H9 (cell line): ENCODE data around the gene XCL2. TPM values are rescaled to one million over a fixed set of nuclear protein-coding genes. Genes with fewer than 3 reads are reported as not detected.

Experiments used
- DNase-seq: peaks from one replicate; pipeline ENCODE4 v3.0.0-alpha.2; 2017
- H2AFZ ChIP-seq: one replicate; pipeline ENCODE4 v1.6.1; 2013; ENCODE audit warnings: mild to moderate bottlenecking, low read length, control low read depth, moderate library complexity
- H2AK5ac ChIP-seq: 2 replicates; pipeline ENCODE4 v1.6.1; 2013; ENCODE audit warnings: low read length, control low read depth, mixed read lengths; ENCODE audit not compliant: insufficient read length
- H2BK120ac ChIP-seq: one replicate; pipeline ENCODE4 v1.6.1; 2013; ENCODE audit warnings: low read depth, mild to moderate bottlenecking, low read length, control low read depth, inconsistent platforms; ENCODE audit not compliant: poor library complexity, severe bottlenecking
- H2BK12ac ChIP-seq: 2 replicates; pipeline ENCODE4 v1.6.1; 2013; ENCODE audit warnings: low read length, control low read depth, mixed read lengths, low read depth; ENCODE audit not compliant: insufficient read length
- H2BK15ac ChIP-seq: 2 replicates; pipeline ENCODE4 v1.6.1; 2013; ENCODE audit warnings: low read depth, low read length, control low read depth
- H2BK20ac ChIP-seq: one replicate; pipeline ENCODE4 v1.6.1; 2013; ENCODE audit warnings: low read depth, mild to moderate bottlenecking, low read length, control low read depth, inconsistent platforms; ENCODE audit not compliant: poor library complexity, severe bottlenecking
- H2BK5ac ChIP-seq: 2 replicates; pipeline ENCODE4 v1.6.1; 2013; ENCODE audit warnings: low read length, control low read depth, mixed read lengths; ENCODE audit not compliant: insufficient read length
- H3K14ac ChIP-seq: 2 replicates; pipeline ENCODE4 v1.6.1; 2013; ENCODE audit warnings: low read length, control low read depth; ENCODE audit not compliant: insufficient read depth
- H3K18ac ChIP-seq: 2 replicates; pipeline ENCODE4 v1.6.1; 2013; ENCODE audit warnings: low read depth, mild to moderate bottlenecking, mixed read lengths, low read length, control low read depth; ENCODE audit not compliant: insufficient read length
- H3K23ac ChIP-seq: 2 replicates; pipeline ENCODE4 v1.6.1; 2013; ENCODE audit warnings: low read length, control low read depth, mixed read lengths, low read depth; ENCODE audit not compliant: insufficient read length
- H3K23me2 ChIP-seq: 2 replicates; pipeline ENCODE4 v1.6.1; 2013; ENCODE audit warnings: low read depth, mild to moderate bottlenecking, mixed read lengths, low read length, control low read depth; ENCODE audit not compliant: insufficient read length, poor library complexity, severe bottlenecking
- H3K27ac ChIP-seq: 2 replicates; pipeline ENCODE4 v1.5.1; 2013; ENCODE audit warnings: low read length, control low read depth, mixed read lengths, low read depth; ENCODE audit not compliant: insufficient read length
- H3K27me3 ChIP-seq: 2 replicates; pipeline ENCODE4 v1.6.1; 2013; ENCODE audit warnings: low read length, control low read depth, inconsistent platforms; ENCODE audit not compliant: insufficient read depth
- H3K4ac ChIP-seq: 2 replicates; pipeline ENCODE4 v1.6.1; 2013; ENCODE audit warnings: low read depth, mild to moderate bottlenecking, control low read depth, inconsistent platforms, low read length, moderate library complexity
- H3K4me1 ChIP-seq: 2 replicates; pipeline ENCODE4 v1.6.1; 2013; ENCODE audit warnings: low read length, control low read depth, inconsistent platforms; ENCODE audit not compliant: insufficient read depth
- H3K4me2 ChIP-seq: 2 replicates; pipeline ENCODE4 v1.6.1; 2013; ENCODE audit warnings: low read length, control low read depth, mixed read lengths; ENCODE audit not compliant: insufficient read length, insufficient read depth
- H3K56ac ChIP-seq: 2 replicates; pipeline ENCODE4 v1.6.1; 2013; ENCODE audit warnings: low read depth, mild to moderate bottlenecking, mixed read lengths, low read length, control low read depth; ENCODE audit not compliant: insufficient read length
- H3K79me1 ChIP-seq: 2 replicates; pipeline ENCODE4 v1.6.1; 2013; ENCODE audit warnings: low read depth, mild to moderate bottlenecking, moderate library complexity, low read length, control low read depth, inconsistent platforms; ENCODE audit not compliant: insufficient read depth, poor library complexity, severe bottlenecking
- H3K79me2 ChIP-seq: 2 replicates; pipeline ENCODE4 v1.6.1; 2013; ENCODE audit warnings: low read length, control low read depth, inconsistent platforms; ENCODE audit not compliant: insufficient read depth
- H3K9ac ChIP-seq: 2 replicates; pipeline ENCODE4 v1.6.1; 2013; ENCODE audit warnings: low read length, control low read depth, mixed read lengths; ENCODE audit not compliant: insufficient read length; ENCODE audit errors: extremely low read depth
- H3K9me3 ChIP-seq: one replicate; pipeline ENCODE4 v1.6.1; 2013; ENCODE audit warnings: low read depth, low read length, inconsistent platforms; ENCODE audit not compliant: control insufficient read depth
- H3T11ph ChIP-seq: one replicate; pipeline ENCODE4 v1.6.1; 2013; ENCODE audit warnings: mild to moderate bottlenecking, low read length, control low read depth, inconsistent platforms
- H4K20me1 ChIP-seq: one replicate; pipeline ENCODE4 v1.6.1; 2013; ENCODE audit not compliant: control insufficient read depth, insufficient read length, insufficient read depth
- H4K5ac ChIP-seq: 2 replicates; pipeline ENCODE4 v1.6.1; 2013; ENCODE audit warnings: low read depth, mild to moderate bottlenecking, mixed read lengths, low read length, control low read depth; ENCODE audit not compliant: insufficient read length
- H4K8ac ChIP-seq: replicated peaks from 2 replicates; pipeline ENCODE4 v1.6.1; 2013; ENCODE audit warnings: low read length, control low read depth, mixed read lengths, low read depth; ENCODE audit not compliant: insufficient read length
- H4K91ac ChIP-seq: 2 replicates; pipeline ENCODE4 v1.6.1; 2013; ENCODE audit warnings: low read depth, mild to moderate bottlenecking, moderate library complexity, mixed read lengths, low read length, control low read depth; ENCODE audit not compliant: insufficient read length
- H3K27ac Mint-ChIP-seq, 3 experiments: 2 replicates in 2 of 3; 3 replicates in 1 of 3; pipeline ENCODE4 v1.8.0; 2020 to 2021; ENCODE audit warnings: mixed read lengths in 3 of 3, mild to moderate bottlenecking in 1 of 3, moderate library complexity in 1 of 3
- H3K27me3 Mint-ChIP-seq: 2 replicates; pipeline ENCODE4 v1.8.0; 2021; ENCODE audit warnings: low read depth, mild to moderate bottlenecking, moderate library complexity, mixed read lengths
- H3K36me3 Mint-ChIP-seq, 3 experiments: 2 replicates in 2 of 3; 3 replicates in 1 of 3; pipeline ENCODE4 v1.8.0; 2020 to 2021; ENCODE audit warnings: low read depth in 3 of 3, mixed read lengths in 3 of 3; ENCODE audit not compliant: insufficient read depth in 1 of 3
- H3K4me1 Mint-ChIP-seq, 2 experiments: 2 replicates each; pipeline ENCODE4 v1.8.0; 2020; ENCODE audit warnings: mixed read lengths in 2 of 2
- H3K4me3 Mint-ChIP-seq, 2 experiments: 2 replicates in 1 of 2; 3 replicates in 1 of 2; pipeline ENCODE4 v1.8.0; 2020 to 2021; ENCODE audit warnings: mild to moderate bottlenecking in 2 of 2, mixed read lengths in 2 of 2, moderate library complexity in 1 of 2
- H3K9me3 Mint-ChIP-seq, 2 experiments: 2 replicates in 1 of 2; 3 replicates in 1 of 2; pipeline ENCODE4 v1.8.0; 2020; ENCODE audit warnings: mild to moderate bottlenecking in 2 of 2, mixed read lengths in 2 of 2, moderate library complexity in 1 of 2
- CTCF ChIP-seq: fragments of 200-600 bp; sonication (generic); conservative IDR thresholded peaks from 3 replicates; pipeline ENCODE4 v1.8.0; 2021; ENCODE audit warnings: antibody characterized with exemption, mild to moderate bottlenecking
- WGBS: extraction: QIAGEN DNeasy Blood & Tissue Kit; methylation state at CpG from one replicate; pipeline ENCODE4 v1.1.7; 2013; ENCODE audit warnings: missing lambda C conversion rate, low lambda C conversion rate, mixed read lengths; ENCODE audit not compliant: insufficient read length; ENCODE audit errors: extremely low coverage; 5-methylcytosine and 5-hydroxymethylcytosine counted together
- total RNA-seq: library from RNA; stranded (reverse); gene quantifications from 2 replicates; pipeline ENCODE4 v1.2.1, GENCODE V29; 2021

Gene XCL2
- total RNA-seq, 1 experiment from 2014 or later = not detected

GRCh38 chr1:168568346-168568745 lies 24.5 kb upstream of the XCL2 start:
- peaks cover 0 to 1% (median 0%) of the 10 kb centered on the region in 3 experiments; a peak in 1 of 7 replicates for H3K36me3 Mint-ChIP-seq
- no peaks in the 10 kb centered on the region for H4K20me1 ChIP-seq
- no peak overlapping the region for H3K18ac ChIP-seq
- no peaks in the 10 kb centered on the region for H3K79me1 ChIP-seq
- no peak overlapping the region for H3K23ac ChIP-seq
- H3T11ph ChIP-seq = no peak overlapping the region
- no peak overlapping the region for H2BK20ac ChIP-seq
- H2AK5ac ChIP-seq = no peak overlapping the region
- H2BK12ac ChIP-seq = no peak overlapping the region
- no peak overlapping the region for H2AFZ ChIP-seq
- H3K9me3 Mint-ChIP-seq = no peaks in the 10 kb centered on the region; a peak in 1 of 5 replicates
- no peak overlapping the region for H2BK5ac ChIP-seq
- no peak overlapping the region for H2BK120ac ChIP-seq
- no peak for DNase-seq
- H3K4me1 Mint-ChIP-seq = peaks cover 15 to 24% of the 10 kb centered on the region in 2 experiments
- no peak overlapping the region for H2BK15ac ChIP-seq
- no peak overlapping the region for H3K9ac ChIP-seq
- H3K14ac ChIP-seq = no peak overlapping the region
- H3K27ac Mint-ChIP-seq = no peak overlapping the region
- H4K91ac ChIP-seq = no peak overlapping the region
- no peaks in the 10 kb centered on the region for H3K27me3 ChIP-seq
- H3K4ac ChIP-seq = no peak overlapping the region
- H3K4me3 Mint-ChIP-seq = no peak overlapping the region
- no peaks in the 10 kb centered on the region for H3K9me3 ChIP-seq
- H4K5ac ChIP-seq = no peak overlapping the region
- no peak overlapping the region for H3K27ac ChIP-seq
- H3K56ac ChIP-seq = no peak overlapping the region
- H3K79me2 ChIP-seq = no peaks in the 10 kb centered on the region
- no peaks in the 10 kb centered on the region for H3K27me3 Mint-ChIP-seq
- no peaks in the 10 kb centered on the region for H3K23me2 ChIP-seq
- no peak for TF ChIP-seq CTCF
- no CpG with 5 or more reads among the region's 1 CpG for WGBS
- H3K4me2 ChIP-seq = no peak overlapping the region
- no peak overlapping the region for H4K8ac ChIP-seq
- peaks cover 6% of the 10 kb centered on the region; the same call in 1 of the 2 replicates for H3K4me1 ChIP-seq
